H9 (cell line): ENCODE measurements around the gene NRP2. TPM values are rescaled to one million over a fixed set of nuclear protein-coding genes. Genes with fewer than 3 reads are reported as not detected.

Source experiments
- DNase-seq: peaks from one replicate; pipeline ENCODE4 v3.0.0-alpha.2; 2017
- H2AFZ ChIP-seq: one replicate; pipeline ENCODE4 v1.6.1; 2013; ENCODE audit warnings: mild to moderate bottlenecking, low read length, control low read depth, moderate library complexity
- H2AK5ac ChIP-seq: 2 replicates; pipeline ENCODE4 v1.6.1; 2013; ENCODE audit warnings: low read length, control low read depth, mixed read lengths; ENCODE audit not compliant: insufficient read length
- H2BK120ac ChIP-seq: one replicate; pipeline ENCODE4 v1.6.1; 2013; ENCODE audit warnings: low read depth, mild to moderate bottlenecking, low read length, control low read depth, inconsistent platforms; ENCODE audit not compliant: poor library complexity, severe bottlenecking
- H2BK12ac ChIP-seq: 2 replicates; pipeline ENCODE4 v1.6.1; 2013; ENCODE audit warnings: low read length, control low read depth, mixed read lengths, low read depth; ENCODE audit not compliant: insufficient read length
- H2BK15ac ChIP-seq: 2 replicates; pipeline ENCODE4 v1.6.1; 2013; ENCODE audit warnings: low read depth, low read length, control low read depth
- H2BK20ac ChIP-seq: one replicate; pipeline ENCODE4 v1.6.1; 2013; ENCODE audit warnings: low read depth, mild to moderate bottlenecking, low read length, control low read depth, inconsistent platforms; ENCODE audit not compliant: poor library complexity, severe bottlenecking
- H2BK5ac ChIP-seq: 2 replicates; pipeline ENCODE4 v1.6.1; 2013; ENCODE audit warnings: low read length, control low read depth, mixed read lengths; ENCODE audit not compliant: insufficient read length
- H3K14ac ChIP-seq: 2 replicates; pipeline ENCODE4 v1.6.1; 2013; ENCODE audit warnings: low read length, control low read depth; ENCODE audit not compliant: insufficient read depth
- H3K18ac ChIP-seq: 2 replicates; pipeline ENCODE4 v1.6.1; 2013; ENCODE audit warnings: low read depth, mild to moderate bottlenecking, mixed read lengths, low read length, control low read depth; ENCODE audit not compliant: insufficient read length
- H3K23ac ChIP-seq: 2 replicates; pipeline ENCODE4 v1.6.1; 2013; ENCODE audit warnings: low read length, control low read depth, mixed read lengths, low read depth; ENCODE audit not compliant: insufficient read length
- H3K23me2 ChIP-seq: 2 replicates; pipeline ENCODE4 v1.6.1; 2013; ENCODE audit warnings: low read depth, mild to moderate bottlenecking, mixed read lengths, low read length, control low read depth; ENCODE audit not compliant: insufficient read length, poor library complexity, severe bottlenecking
- H3K27ac ChIP-seq: 2 replicates; pipeline ENCODE4 v1.5.1; 2013; ENCODE audit warnings: low read length, control low read depth, mixed read lengths, low read depth; ENCODE audit not compliant: insufficient read length
- H3K27me3 ChIP-seq: 2 replicates; pipeline ENCODE4 v1.6.1; 2013; ENCODE audit warnings: low read length, control low read depth, inconsistent platforms; ENCODE audit not compliant: insufficient read depth
- H3K4ac ChIP-seq: 2 replicates; pipeline ENCODE4 v1.6.1; 2013; ENCODE audit warnings: low read depth, mild to moderate bottlenecking, control low read depth, inconsistent platforms, low read length, moderate library complexity
- H3K4me1 ChIP-seq: 2 replicates; pipeline ENCODE4 v1.6.1; 2013; ENCODE audit warnings: low read length, control low read depth, inconsistent platforms; ENCODE audit not compliant: insufficient read depth
- H3K4me2 ChIP-seq: 2 replicates; pipeline ENCODE4 v1.6.1; 2013; ENCODE audit warnings: low read length, control low read depth, mixed read lengths; ENCODE audit not compliant: insufficient read length, insufficient read depth
- H3K56ac ChIP-seq: 2 replicates; pipeline ENCODE4 v1.6.1; 2013; ENCODE audit warnings: low read depth, mild to moderate bottlenecking, mixed read lengths, low read length, control low read depth; ENCODE audit not compliant: insufficient read length
- H3K79me1 ChIP-seq: 2 replicates; pipeline ENCODE4 v1.6.1; 2013; ENCODE audit warnings: low read depth, mild to moderate bottlenecking, moderate library complexity, low read length, control low read depth, inconsistent platforms; ENCODE audit not compliant: insufficient read depth, poor library complexity, severe bottlenecking
- H3K79me2 ChIP-seq: 2 replicates; pipeline ENCODE4 v1.6.1; 2013; ENCODE audit warnings: low read length, control low read depth, inconsistent platforms; ENCODE audit not compliant: insufficient read depth
- H3K9ac ChIP-seq: 2 replicates; pipeline ENCODE4 v1.6.1; 2013; ENCODE audit warnings: low read length, control low read depth, mixed read lengths; ENCODE audit not compliant: insufficient read length; ENCODE audit errors: extremely low read depth
- H3K9me3 ChIP-seq: one replicate; pipeline ENCODE4 v1.6.1; 2013; ENCODE audit warnings: low read depth, low read length, inconsistent platforms; ENCODE audit not compliant: control insufficient read depth
- H3T11ph ChIP-seq: one replicate; pipeline ENCODE4 v1.6.1; 2013; ENCODE audit warnings: mild to moderate bottlenecking, low read length, control low read depth, inconsistent platforms
- H4K20me1 ChIP-seq: one replicate; pipeline ENCODE4 v1.6.1; 2013; ENCODE audit not compliant: control insufficient read depth, insufficient read length, insufficient read depth
- H4K5ac ChIP-seq: 2 replicates; pipeline ENCODE4 v1.6.1; 2013; ENCODE audit warnings: low read depth, mild to moderate bottlenecking, mixed read lengths, low read length, control low read depth; ENCODE audit not compliant: insufficient read length
- H4K8ac ChIP-seq: replicated peaks from 2 replicates; pipeline ENCODE4 v1.6.1; 2013; ENCODE audit warnings: low read length, control low read depth, mixed read lengths, low read depth; ENCODE audit not compliant: insufficient read length
- H4K91ac ChIP-seq: 2 replicates; pipeline ENCODE4 v1.6.1; 2013; ENCODE audit warnings: low read depth, mild to moderate bottlenecking, moderate library complexity, mixed read lengths, low read length, control low read depth; ENCODE audit not compliant: insufficient read length
- H3K27ac Mint-ChIP-seq, 3 experiments: 2 replicates in 2 of 3; 3 replicates in 1 of 3; pipeline ENCODE4 v1.8.0; 2020 to 2021; ENCODE audit warnings: mixed read lengths in 3 of 3, mild to moderate bottlenecking in 1 of 3, moderate library complexity in 1 of 3
- H3K27me3 Mint-ChIP-seq: 2 replicates; pipeline ENCODE4 v1.8.0; 2021; ENCODE audit warnings: low read depth, mild to moderate bottlenecking, moderate library complexity, mixed read lengths
- H3K36me3 Mint-ChIP-seq, 3 experiments: 2 replicates in 2 of 3; 3 replicates in 1 of 3; pipeline ENCODE4 v1.8.0; 2020 to 2021; ENCODE audit warnings: low read depth in 3 of 3, mixed read lengths in 3 of 3; ENCODE audit not compliant: insufficient read depth in 1 of 3
- H3K4me1 Mint-ChIP-seq, 2 experiments: 2 replicates each; pipeline ENCODE4 v1.8.0; 2020; ENCODE audit warnings: mixed read lengths in 2 of 2
- H3K4me3 Mint-ChIP-seq, 2 experiments: 2 replicates in 1 of 2; 3 replicates in 1 of 2; pipeline ENCODE4 v1.8.0; 2020 to 2021; ENCODE audit warnings: mild to moderate bottlenecking in 2 of 2, mixed read lengths in 2 of 2, moderate library complexity in 1 of 2
- H3K9me3 Mint-ChIP-seq, 2 experiments: 2 replicates in 1 of 2; 3 replicates in 1 of 2; pipeline ENCODE4 v1.8.0; 2020; ENCODE audit warnings: mild to moderate bottlenecking in 2 of 2, mixed read lengths in 2 of 2, moderate library complexity in 1 of 2
- WGBS: extraction: QIAGEN DNeasy Blood & Tissue Kit; methylation state at CpG from one replicate; pipeline ENCODE4 v1.1.7; 2013; ENCODE audit warnings: missing lambda C conversion rate, low lambda C conversion rate, mixed read lengths; ENCODE audit not compliant: insufficient read length; ENCODE audit errors: extremely low coverage; 5-methylcytosine and 5-hydroxymethylcytosine counted together
- total RNA-seq: library from RNA; stranded (reverse); gene quantifications from 2 replicates; pipeline ENCODE4 v1.2.1, GENCODE V29; 2021
- TF ChIP-seq, protein P1 (sequence below): fragments of 200-600 bp; sonication (generic); conservative IDR thresholded peaks from 3 replicates; pipeline ENCODE4 v1.8.0; 2021; ENCODE audit warnings: antibody characterized with exemption, mild to moderate bottlenecking

NRP2 gene
- total RNA-seq, 1 experiment from 2014 or later, result 19.7 TPM

DNA sequence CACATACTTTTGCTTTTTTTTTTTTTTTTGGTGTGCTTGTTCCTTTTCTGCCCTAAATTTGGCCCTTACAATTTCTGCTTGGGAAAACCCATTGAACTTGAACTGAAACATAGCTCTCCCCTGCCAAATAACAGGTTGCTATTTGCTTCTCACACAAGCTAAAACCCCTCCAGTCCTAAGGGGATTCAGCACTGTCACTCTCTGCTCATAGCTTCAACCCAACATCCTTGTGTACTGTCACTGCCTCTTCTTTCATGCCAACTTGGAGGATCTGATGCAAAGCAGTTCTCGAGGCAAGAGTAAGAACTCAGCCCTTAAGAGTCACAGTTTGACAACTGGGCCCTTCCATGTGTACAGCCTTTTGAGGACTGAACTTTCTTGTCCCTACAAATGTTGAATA is 30.6 kb upstream of the NRP2 start:
- no peak overlapping the region for H3K23ac ChIP-seq
- no peak overlapping the region for H2BK20ac ChIP-seq
- H3K14ac ChIP-seq, result no peak overlapping the region
- H3K4me2 ChIP-seq, result no peak overlapping the region
- no peak overlapping the region for H2BK5ac ChIP-seq
- no peak overlapping the region for H3K4ac ChIP-seq
- H2AK5ac ChIP-seq, result no peak overlapping the region
- no peak overlapping the region for H3K27ac ChIP-seq
- H3K56ac ChIP-seq, result no peak overlapping the region
- TF ChIP-seq, protein P1, sequence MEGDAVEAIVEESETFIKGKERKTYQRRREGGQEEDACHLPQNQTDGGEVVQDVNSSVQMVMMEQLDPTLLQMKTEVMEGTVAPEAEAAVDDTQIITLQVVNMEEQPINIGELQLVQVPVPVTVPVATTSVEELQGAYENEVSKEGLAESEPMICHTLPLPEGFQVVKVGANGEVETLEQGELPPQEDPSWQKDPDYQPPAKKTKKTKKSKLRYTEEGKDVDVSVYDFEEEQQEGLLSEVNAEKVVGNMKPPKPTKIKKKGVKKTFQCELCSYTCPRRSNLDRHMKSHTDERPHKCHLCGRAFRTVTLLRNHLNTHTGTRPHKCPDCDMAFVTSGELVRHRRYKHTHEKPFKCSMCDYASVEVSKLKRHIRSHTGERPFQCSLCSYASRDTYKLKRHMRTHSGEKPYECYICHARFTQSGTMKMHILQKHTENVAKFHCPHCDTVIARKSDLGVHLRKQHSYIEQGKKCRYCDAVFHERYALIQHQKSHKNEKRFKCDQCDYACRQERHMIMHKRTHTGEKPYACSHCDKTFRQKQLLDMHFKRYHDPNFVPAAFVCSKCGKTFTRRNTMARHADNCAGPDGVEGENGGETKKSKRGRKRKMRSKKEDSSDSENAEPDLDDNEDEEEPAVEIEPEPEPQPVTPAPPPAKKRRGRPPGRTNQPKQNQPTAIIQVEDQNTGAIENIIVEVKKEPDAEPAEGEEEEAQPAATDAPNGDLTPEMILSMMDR, result no peak
- H3K79me2 ChIP-seq, result no peaks in the 10 kb centered on the region
- no peak overlapping the region for H3T11ph ChIP-seq
- no peak overlapping the region for H2BK120ac ChIP-seq
- H3K9me3 Mint-ChIP-seq, result no peaks in the 10 kb centered on the region
- no peak overlapping the region for H3K18ac ChIP-seq
- no peak overlapping the region for H3K4me3 Mint-ChIP-seq
- H3K4me1 ChIP-seq, result peaks cover 7% of the 10 kb centered on the region
- H2BK15ac ChIP-seq, result no peak overlapping the region
- H3K4me1 Mint-ChIP-seq, result peaks cover 35 to 39% of the 10 kb centered on the region in 2 experiments
- no peaks in the 10 kb centered on the region for H3K23me2 ChIP-seq
- WGBS, result no CpG with 5 or more reads among the region's 1 CpG
- no peak for DNase-seq
- no peak overlapping the region for H3K9ac ChIP-seq
- H3K79me1 ChIP-seq, result no peaks in the 10 kb centered on the region
- no peak overlapping the region for H4K5ac ChIP-seq
- H2AFZ ChIP-seq, result no peak overlapping the region
- no peak overlapping the region for H4K8ac ChIP-seq
- no peak overlapping the region for H4K91ac ChIP-seq
- no peaks in the 10 kb centered on the region for H3K27me3 ChIP-seq
- H3K27me3 Mint-ChIP-seq, result peaks cover 4% of the 10 kb centered on the region; the same call in 1 of the 2 replicates
- no peaks in the 10 kb centered on the region for H4K20me1 ChIP-seq
- no peaks in the 10 kb centered on the region for H3K9me3 ChIP-seq
- H2BK12ac ChIP-seq, result no peak overlapping the region
- no peak overlapping the region for H3K27ac Mint-ChIP-seq
- peaks cover 0 to 3% (median 3%) of the 10 kb centered on the region in 3 experiments; a peak in 2 of 7 replicates for H3K36me3 Mint-ChIP-seq
